ENCODE measurements around the gene MATN1. TPM values are rescaled to one million over a fixed set of nuclear protein-coding genes. Genes with fewer than 3 reads are reported as not detected.

MATN1 gene
- polyA plus RNA-seq, 4 donors: 0.13 to 0.24 (median 0.18) TPM

DNA sequence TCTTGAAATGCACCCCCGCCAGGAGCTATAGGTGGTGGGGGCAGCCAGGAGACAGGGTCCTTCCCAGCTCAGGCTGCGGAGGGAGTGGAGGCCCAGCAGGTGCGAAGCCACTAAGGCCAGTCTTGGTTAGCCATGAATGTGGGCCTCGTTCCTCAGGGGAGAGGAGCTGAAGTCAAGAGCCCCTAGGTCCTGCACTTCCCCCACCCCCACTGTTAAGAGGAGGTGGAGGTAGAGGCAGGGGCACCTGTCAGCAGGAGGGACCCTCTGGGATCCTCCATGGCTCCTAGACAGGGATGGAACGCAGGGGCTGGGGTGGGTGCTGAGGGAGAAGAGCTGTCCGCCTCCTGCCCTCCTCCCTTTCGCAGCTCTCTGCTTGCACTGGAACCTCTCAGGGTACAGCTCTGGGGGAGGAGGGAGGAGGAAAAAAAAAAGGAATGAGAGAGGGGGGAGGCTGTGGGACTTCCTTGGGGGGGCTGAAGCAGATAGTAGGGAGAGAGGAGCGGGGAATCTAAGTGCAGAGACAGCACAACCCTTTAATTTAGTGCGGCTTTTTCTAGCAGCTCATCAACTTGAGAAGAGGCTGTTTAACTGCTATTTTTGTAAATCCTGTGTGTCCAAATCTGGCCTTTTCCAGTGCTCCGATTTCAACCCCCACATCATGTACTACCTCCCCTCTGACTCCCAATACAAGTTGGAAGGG is 37.0 kb downstream of the MATN1 start:
- no peak for DNase-seq (ENCODE audit: low read depth in 4 of 4, low spot score in 3 of 4)

GRCh38 chr1:30685796-30686165 is 37.6 kb downstream of the MATN1 start:
- no peak for DNase-seq (ENCODE audit: low read depth in 4 of 4, low spot score in 3 of 4)

DNA sequence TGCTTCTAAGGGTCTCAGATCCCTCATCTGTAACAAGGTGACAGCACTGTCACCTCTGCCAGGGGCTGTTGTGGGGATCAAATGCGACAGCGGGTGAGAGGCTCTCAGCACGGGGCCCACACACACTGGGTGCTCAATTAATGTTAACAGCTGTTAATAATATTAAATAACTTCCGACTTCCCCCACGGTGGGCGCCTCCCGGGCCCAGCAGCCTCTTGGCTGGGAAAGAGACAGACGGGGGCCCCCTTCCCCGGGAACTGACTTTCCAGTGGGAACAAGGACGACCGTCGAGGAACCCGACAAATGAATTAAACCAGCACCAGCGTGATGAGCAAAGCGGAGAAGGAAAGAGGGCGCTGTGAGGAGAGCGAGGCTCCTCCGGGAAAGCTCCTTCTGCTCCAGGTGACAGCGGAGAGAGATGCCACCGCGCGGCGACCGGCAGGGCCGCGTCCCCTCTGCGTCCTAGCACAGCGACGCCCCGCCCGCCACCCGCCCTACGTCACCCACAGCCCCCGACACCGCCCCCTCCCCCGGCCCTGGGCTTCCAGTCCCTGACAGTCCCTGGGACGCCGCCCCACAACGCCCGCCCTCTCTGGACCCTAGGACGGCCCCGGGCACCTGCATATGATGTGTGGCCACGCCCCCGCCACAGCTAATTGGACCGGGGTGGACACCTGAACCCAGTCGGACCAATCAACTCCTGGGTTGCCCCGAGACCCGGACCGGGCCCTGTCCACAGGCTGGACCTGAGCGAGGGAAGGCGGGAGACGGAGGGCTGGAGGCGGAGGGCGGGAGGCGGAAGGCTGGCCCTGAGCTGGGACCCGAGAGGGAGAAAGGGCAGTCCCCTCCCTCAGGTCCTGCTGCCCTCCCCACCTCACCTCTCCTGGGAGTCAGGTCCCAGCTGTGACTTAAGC is 38.2 kb downstream of the MATN1 start:
- DNase-seq (ENCODE audit: low read depth in 4 of 4, low spot score in 3 of 4): peak; percentile 63 to 75 (median 70)

DNA sequence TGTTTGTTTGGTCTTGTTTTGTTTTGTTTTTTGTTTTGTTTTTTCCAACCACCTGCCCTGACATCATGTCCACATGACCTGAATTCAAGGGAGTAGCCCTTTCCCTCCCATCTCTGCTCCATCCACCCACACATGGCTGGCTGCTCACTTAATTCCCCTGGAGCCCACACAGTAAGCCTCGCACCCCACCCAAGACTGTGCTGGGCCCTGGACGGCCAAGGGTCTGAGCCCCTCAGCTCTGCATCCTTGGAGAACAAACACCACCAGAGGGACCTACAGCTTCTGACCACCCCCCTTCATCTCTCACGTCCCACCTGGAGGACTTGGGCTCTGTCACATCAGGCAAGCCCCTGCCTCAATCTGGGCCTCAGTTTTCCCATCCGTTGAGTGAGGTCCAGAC is 39.1 kb downstream of the MATN1 start:
- no peak for DNase-seq (ENCODE audit: low read depth in 4 of 4, low spot score in 3 of 4)

- no peak for DNase-seq (ENCODE audit: low read depth in 4 of 4, low spot score in 3 of 4)
These were observed 39.7 kb downstream of the MATN1 start for GRCh38 chr1:30683699-30684098.

DNA sequence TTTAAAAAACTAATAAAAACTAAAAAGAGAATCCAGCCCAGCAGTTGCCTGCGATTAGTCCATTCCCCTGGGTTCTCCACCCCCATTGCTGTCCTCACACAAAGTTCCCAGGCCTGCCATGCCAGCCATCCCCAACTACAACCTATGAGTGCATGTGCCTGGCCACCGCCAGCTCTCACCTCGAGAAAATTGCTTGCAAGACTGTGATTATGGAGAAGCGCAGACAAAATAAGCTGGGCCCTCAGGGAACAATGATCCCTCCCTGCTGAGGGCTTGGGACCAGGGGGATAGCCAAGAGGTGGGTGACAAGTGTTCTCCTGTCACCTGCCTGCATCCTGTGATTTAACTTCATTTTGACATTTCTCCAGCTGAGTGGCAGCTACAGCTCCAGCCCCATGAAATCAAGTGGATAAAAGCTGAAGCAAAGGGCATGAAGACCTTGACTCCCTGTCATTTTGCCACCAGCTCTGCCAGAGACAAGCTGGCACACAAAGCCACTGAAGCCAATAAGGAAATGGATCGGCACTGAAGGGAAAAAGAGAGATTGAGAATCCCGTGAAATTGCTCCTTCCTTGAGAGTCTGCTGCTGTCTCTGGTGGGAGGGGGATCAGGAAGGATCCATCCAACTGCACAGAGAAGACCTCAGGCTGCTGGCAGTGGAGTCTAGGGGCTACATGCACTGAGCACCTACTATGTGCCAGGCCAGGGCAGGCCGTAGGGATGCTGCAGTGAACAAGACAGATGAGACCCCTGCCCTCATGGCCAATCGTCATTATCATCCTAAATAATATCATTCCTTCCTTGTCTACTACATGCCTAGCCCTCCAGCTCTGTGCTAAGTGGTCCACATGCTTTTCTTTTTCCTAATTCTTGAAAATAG is 40.7 kb downstream of the MATN1 start:
- no peak for DNase-seq (ENCODE audit: low read depth in 4 of 4, low spot score in 3 of 4)

- no peak for DNase-seq (ENCODE audit: low read depth in 4 of 4, low spot score in 3 of 4)
These were observed 41.6 kb downstream of the MATN1 start for GRCh38 chr1:30681782-30682181.

GRCh38 chr1:30680879-30681278 is 42.5 kb downstream of the MATN1 start:
- DNase-seq (ENCODE audit: low read depth in 4 of 4, low spot score in 3 of 4): no peak

DNA sequence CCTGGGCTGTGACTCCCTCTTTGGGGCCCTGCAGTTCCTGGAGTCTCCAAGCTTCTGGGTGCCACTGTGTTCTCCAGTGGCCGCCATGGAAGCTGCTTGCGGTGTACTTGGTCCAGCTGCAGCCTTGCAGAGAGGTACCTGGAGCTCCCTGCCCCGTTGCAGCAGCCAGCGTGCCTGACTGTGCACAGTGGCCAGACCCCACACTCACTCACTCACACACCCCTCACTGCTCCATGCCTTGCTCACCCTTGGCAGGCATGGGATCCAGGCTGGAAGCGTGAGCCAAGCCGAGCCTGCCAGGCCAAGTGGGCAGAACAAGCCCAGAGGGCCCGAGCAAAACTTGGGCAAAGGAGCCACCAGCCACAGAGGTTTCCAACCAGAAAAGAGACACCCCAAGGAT is 43.0 kb downstream of the MATN1 start:
- DNase-seq (ENCODE audit: low read depth in 4 of 4, low spot score in 3 of 4): no peak

DNA sequence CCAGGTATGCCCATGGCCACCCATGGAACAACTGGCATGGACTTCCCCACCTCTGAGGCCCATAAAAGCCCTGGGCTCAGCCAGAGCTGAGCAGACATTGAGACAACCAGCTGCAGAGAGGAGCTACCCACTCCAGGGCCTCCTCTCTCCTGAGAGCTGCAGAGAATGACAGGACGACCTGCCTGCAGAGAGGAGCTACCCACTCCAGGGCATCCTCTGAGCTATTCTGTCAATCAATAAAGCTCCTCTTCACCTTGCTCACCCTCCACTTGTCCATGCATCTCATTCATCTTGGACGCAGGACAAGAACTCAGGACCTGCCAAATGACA is 43.4 kb downstream of the MATN1 start:
- DNase-seq (ENCODE audit: low read depth in 4 of 4, low spot score in 3 of 4): no peak

GRCh38 chr1:30679201-30679975 is 44.0 kb downstream of the MATN1 start:
- DNase-seq (ENCODE audit: low read depth in 4 of 4, low spot score in 3 of 4): no peak

DNA sequence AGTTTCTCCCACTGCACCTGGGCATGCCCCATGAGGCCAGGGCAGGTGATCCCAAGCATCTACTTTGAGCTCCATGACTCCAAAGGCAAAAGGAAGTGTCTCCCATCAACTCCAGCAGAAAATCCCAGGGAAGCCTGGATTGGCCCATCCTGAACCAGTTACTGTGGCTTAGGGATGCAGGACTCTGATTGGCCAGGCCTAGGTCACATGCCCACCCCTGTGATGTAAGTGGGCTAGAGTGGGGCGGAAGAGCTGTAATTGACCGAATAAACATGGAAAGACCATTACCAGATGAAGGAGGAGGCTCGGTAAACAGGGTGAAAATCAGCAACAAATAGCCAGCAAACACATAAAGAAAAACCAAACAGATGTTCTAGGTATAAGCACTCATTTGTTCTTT is 45.2 kb downstream of the MATN1 start:
- no peak for DNase-seq (ENCODE audit: low read depth in 4 of 4, low spot score in 3 of 4)

GRCh38 chr1:30677471-30677870 is 45.9 kb downstream of the MATN1 start:
- no peak for DNase-seq (ENCODE audit: low read depth in 4 of 4, low spot score in 3 of 4)

DNA sequence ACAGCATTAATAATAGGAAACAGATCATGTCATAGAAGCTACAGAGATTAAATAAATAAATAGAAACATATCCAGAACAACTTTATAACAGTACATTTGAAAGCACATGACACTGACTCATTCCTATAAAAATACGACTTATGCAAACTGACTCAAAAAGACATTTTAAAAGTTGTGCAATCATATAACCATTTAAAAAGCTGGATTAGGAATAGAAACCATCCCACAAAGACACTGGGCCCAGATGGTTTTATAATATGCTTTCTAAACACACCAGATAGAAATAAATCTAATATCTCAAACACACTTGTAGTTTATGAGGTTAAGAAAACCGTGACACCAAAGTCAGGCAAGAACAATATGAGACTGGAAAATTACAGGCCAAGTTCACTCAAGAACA is 47.6 kb downstream of the MATN1 start:
- no peak for DNase-seq (ENCODE audit: low read depth in 4 of 4, low spot score in 3 of 4)

DNA sequence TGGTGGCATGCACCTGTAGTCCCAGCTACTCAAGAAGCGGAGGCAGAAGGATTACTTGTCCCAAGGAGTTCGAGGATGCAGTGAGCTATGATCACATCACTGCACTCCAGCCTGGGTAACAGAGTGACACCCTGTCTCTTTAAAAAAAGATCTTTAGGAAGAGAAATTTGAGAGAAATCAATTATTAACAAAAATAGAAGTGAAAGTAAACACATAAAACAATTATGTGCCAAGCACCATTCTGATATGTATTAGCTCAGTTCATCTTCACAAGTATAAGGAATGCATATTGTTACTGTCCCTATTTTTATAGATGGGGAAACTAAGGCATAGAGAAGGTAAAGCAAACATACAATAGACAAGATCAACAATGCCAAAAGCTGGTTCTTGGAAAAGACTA is 48.1 kb downstream of the MATN1 start:
- no peak for DNase-seq (ENCODE audit: low read depth in 4 of 4, low spot score in 3 of 4)

DNA sequence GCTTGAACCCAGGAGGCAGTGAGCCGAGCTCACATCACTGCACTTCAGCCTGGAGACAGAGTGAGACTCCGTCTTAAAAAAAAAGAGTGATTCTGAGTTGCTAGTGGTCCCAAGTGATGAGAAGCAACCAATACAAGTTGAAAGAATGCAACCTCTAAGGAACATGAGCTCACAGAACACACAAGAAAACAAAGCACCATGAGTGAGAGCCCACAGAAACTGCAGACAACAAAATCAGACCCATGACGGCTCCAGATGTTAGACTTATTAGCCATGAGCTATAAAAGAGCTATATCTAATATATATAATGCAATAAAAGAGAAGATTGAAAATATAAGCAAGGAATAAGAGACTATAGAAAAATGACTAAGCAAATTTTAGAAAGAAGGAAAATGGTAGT is 50.0 kb downstream of the MATN1 start:
- no peak for DNase-seq (ENCODE audit: low read depth in 4 of 4, low spot score in 3 of 4)

DNA sequence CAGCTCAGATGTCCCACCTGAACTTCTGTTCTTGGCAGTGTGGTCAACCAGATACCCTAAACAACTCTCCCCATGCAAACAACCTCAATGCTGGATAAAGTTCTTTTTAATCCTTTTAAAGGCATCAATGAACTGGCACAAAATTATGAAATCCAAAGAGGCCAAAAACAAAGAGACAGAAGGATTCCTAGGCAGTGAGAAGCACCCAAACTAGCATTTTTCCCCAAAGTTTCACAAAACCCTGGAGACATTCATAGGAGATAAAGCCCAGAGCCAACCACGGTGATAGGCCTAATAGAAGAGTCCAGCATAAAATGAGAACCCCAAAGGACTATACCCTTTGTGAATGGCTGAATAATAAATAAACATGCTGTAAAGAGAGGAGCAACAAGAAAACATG is 50.7 kb downstream of the MATN1 start:
- DNase-seq (ENCODE audit: low read depth in 4 of 4, low spot score in 3 of 4): no peak

DNA sequence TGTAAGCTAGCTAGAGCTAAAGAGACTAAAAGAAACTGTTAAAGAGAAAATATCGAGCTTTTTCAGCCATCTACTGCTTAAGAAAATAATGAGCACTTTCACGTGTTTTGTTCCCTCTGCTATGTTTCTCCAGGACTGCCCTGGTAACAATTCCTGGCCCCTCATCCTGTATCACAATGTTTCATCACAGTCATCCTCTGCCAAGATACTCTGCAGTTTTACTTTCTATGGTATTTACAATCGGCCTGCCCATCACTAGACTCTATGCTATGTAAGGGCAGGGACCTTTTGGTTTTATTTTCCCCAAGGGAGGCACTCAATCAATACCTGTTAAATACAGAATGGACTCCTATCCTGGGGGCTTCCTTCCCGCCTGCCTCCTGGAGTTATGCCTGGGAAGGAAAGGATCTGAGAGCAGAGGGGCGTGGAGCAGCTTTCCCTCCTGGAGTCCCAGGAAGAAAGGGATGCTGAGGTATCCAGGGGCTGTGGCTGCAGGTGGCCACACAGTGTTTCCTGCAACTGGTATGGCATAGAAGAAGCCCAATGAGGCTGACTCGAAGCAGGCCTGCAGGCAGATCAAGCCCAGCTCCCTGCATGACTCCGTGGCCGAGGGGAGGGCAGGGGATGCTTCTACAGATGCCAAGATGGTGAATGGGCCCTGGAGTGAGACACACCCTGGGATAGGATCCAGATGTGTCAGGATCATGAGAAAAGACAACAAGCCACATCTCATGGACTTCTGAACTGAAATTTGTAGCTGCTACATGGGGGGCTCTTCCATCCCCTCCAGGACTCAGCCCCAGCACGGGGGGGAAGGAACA is 52.9 kb downstream of the MATN1 start:
- DNase-seq (ENCODE audit: low read depth in 4 of 4, low spot score in 3 of 4): no peak

GRCh38 chr1:30668546-30669327 is 54.6 kb downstream of the MATN1 start:
- no peak for DNase-seq (ENCODE audit: low read depth in 4 of 4, low spot score in 3 of 4)

Data from right renal pelvis (tissue), 4 donors.